ENCODE results near the gene SLC10A4. TPM values are rescaled to one million over a fixed set of nuclear protein-coding genes. Genes with fewer than 3 reads are reported as not detected.

SLC10A4 gene
- total and polyA plus RNA-seq, 2 experiments from 2014 or later = 0.23 to 0.36 TPM

GRCh38 chr4:48504026-48504330 is 20.8 kb downstream of the SLC10A4 start:
- TF ChIP-seq EZH2 (IDR thresholded peaks at IDR 0.05; ENCODE audit: borderline replicate concordance) (no peak), CTCF (IDR thresholded peaks at IDR 0.05; ENCODE audit: poor library complexity) (no peak), EZH2phosphoT487 (IDR thresholded peaks at IDR 0.05; ENCODE audit: low read depth, severe bottlenecking, unreplicated experiment) (no peak)
- H3K4me3 ChIP-seq = no peak overlapping the region
- no peaks in the 10 kb centered on the region for H3K27me3 ChIP-seq
- H3K4me1 ChIP-seq (ENCODE audit: insufficient read depth) = peaks cover 4% of the 10 kb centered on the region
- no peaks in the 10 kb centered on the region for H4K20me1 ChIP-seq (ENCODE audit: insufficient read depth, poor library complexity, severe bottlenecking)
- no peaks in the 10 kb centered on the region for H3K36me3 ChIP-seq (replicated peaks; ENCODE audit: insufficient read depth, low read depth)
- H3K27ac ChIP-seq = no peak overlapping the region
- no peak overlapping the region for H3K4me2 ChIP-seq
- H3K9me3 ChIP-seq (ENCODE audit: low read depth) = no peaks in the 10 kb centered on the region
- no peak for DNase-seq (ENCODE audit: low spot score)
- WGBS (ENCODE audit: low lambda C conversion rate, missing lambda C conversion rate) = 77% methylated on average over 2 of the region's 2 CpGs
- H3K9me2 ChIP-seq (replicated peaks; ENCODE audit: insufficient read depth) = no peaks in the 10 kb centered on the region
- no peak overlapping the region for H2AFZ ChIP-seq
- no peaks in the 10 kb centered on the region for H3K79me2 ChIP-seq

GRCh38 chr4:48504352-48504751 is 21.2 kb downstream of the SLC10A4 start:
- Histone ChIP-seq H3K9me2 (replicated peaks; ENCODE audit: insufficient read depth) (no peaks in the 10 kb centered on the region), H3K4me1 (ENCODE audit: insufficient read depth) (peaks cover 4% of the 10 kb centered on the region), H4K20me1 (ENCODE audit: insufficient read depth, poor library complexity, severe bottlenecking) (no peaks in the 10 kb centered on the region), H3K27me3 (no peaks in the 10 kb centered on the region), H2AFZ (no peak overlapping the region), H3K4me3 (no peak overlapping the region), H3K36me3 (replicated peaks; ENCODE audit: insufficient read depth, low read depth) (no peaks in the 10 kb centered on the region), H3K9me3 (ENCODE audit: low read depth) (no peaks in the 10 kb centered on the region), H3K4me2 (no peak overlapping the region), H3K79me2 (no peaks in the 10 kb centered on the region), H3K27ac (no peak overlapping the region)
- DNase-seq (ENCODE audit: low spot score) = no peak
- WGBS (ENCODE audit: low lambda C conversion rate, missing lambda C conversion rate) = 34% methylated on average over 1 of the region's 1 CpG
- TF ChIP-seq EZH2 (IDR thresholded peaks at IDR 0.05; ENCODE audit: borderline replicate concordance) (no peak), CTCF (IDR thresholded peaks at IDR 0.05; ENCODE audit: poor library complexity) (no peak), EZH2phosphoT487 (IDR thresholded peaks at IDR 0.05; ENCODE audit: low read depth, severe bottlenecking, unreplicated experiment) (no peak)

GRCh38 chr4:48506716-48507115 is 23.6 kb downstream of the SLC10A4 start:
- H3K4me3 ChIP-seq = no peak overlapping the region
- no peak overlapping the region for H3K27ac ChIP-seq
- H3K9me2 ChIP-seq (replicated peaks; ENCODE audit: insufficient read depth) = no peaks in the 10 kb centered on the region
- H3K9me3 ChIP-seq (ENCODE audit: low read depth) = no peaks in the 10 kb centered on the region
- no peaks in the 10 kb centered on the region for H3K79me2 ChIP-seq
- DNase-seq (ENCODE audit: low spot score) = no peak
- peaks cover 4% of the 10 kb centered on the region for H3K4me1 ChIP-seq (ENCODE audit: insufficient read depth)
- no peak for TF ChIP-seq EZH2 (IDR thresholded peaks at IDR 0.05; ENCODE audit: borderline replicate concordance)
- no peak for TF ChIP-seq CTCF (IDR thresholded peaks at IDR 0.05; ENCODE audit: poor library complexity)
- no peak for TF ChIP-seq EZH2phosphoT487 (IDR thresholded peaks at IDR 0.05; ENCODE audit: low read depth, severe bottlenecking, unreplicated experiment)
- no peak overlapping the region for H2AFZ ChIP-seq
- H3K27me3 ChIP-seq = no peaks in the 10 kb centered on the region
- H3K4me2 ChIP-seq = no peak overlapping the region
- H4K20me1 ChIP-seq (ENCODE audit: insufficient read depth, poor library complexity, severe bottlenecking) = no peaks in the 10 kb centered on the region
- H3K36me3 ChIP-seq (replicated peaks; ENCODE audit: insufficient read depth, low read depth) = no peaks in the 10 kb centered on the region
- 91% methylated on average over 2 of the region's 2 CpGs for WGBS (ENCODE audit: low lambda C conversion rate, missing lambda C conversion rate)

DNA sequence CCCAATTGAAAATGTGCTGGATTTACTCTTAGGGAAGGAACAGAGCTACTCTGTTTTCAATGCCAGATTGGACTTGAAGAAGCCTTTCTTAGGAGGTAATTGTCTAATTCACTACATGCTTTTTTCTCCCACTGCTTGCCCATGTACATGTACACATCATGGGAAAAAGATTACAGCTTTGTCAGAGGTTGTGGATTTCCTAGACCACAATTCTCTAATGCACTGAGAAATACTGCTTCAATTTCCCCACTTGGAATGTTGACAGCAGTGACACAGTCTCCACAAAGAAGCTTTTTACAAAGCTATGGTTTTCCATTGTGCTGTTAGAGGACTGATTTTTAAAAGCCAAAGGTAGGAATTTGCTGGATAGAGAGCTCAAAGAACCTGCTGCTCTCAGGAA is 26.4 kb downstream of the SLC10A4 start:
- TF ChIP-seq EZH2phosphoT487 (IDR thresholded peaks at IDR 0.05; ENCODE audit: low read depth, severe bottlenecking, unreplicated experiment) = no peak
- TF ChIP-seq EZH2 (IDR thresholded peaks at IDR 0.05; ENCODE audit: borderline replicate concordance) = no peak
- no peak for TF ChIP-seq CTCF (IDR thresholded peaks at IDR 0.05; ENCODE audit: poor library complexity)
- H3K4me2 ChIP-seq = no peak overlapping the region
- no peaks in the 10 kb centered on the region for H3K27me3 ChIP-seq
- no peak overlapping the region for H2AFZ ChIP-seq
- H3K79me2 ChIP-seq = no peaks in the 10 kb centered on the region
- no peaks in the 10 kb centered on the region for H3K4me1 ChIP-seq (ENCODE audit: insufficient read depth)
- peaks cover 5% of the 10 kb centered on the region for H3K36me3 ChIP-seq (replicated peaks; ENCODE audit: insufficient read depth, low read depth)
- no peak overlapping the region for H3K27ac ChIP-seq
- no peaks in the 10 kb centered on the region for H3K9me3 ChIP-seq (ENCODE audit: low read depth)
- no peaks in the 10 kb centered on the region for H3K9me2 ChIP-seq (replicated peaks; ENCODE audit: insufficient read depth)
- no peaks in the 10 kb centered on the region for H4K20me1 ChIP-seq (ENCODE audit: insufficient read depth, poor library complexity, severe bottlenecking)
- DNase-seq (ENCODE audit: low spot score) = no peak
- H3K4me3 ChIP-seq = no peak overlapping the region

All from hepatocyte (in vitro differentiated cells).